Liver (tissue), 3 donors: ENCODE data around the gene IL1RAP.

Experiments used
- CTCF ChIP-seq: fragments of 150-350 bp; IDR thresholded peaks from 2 replicates; pipeline ENCODE4 v1.5.1; 2017; ENCODE audit warnings: improper control_type of control experiment, low read depth, low read length; ENCODE audit not compliant: missing input control
- JUND ChIP-seq, 2 donors: IDR thresholded peaks; 2 replicates each; pipeline ENCODE4 v1.6.1; 2016; ENCODE audit warnings: antibody characterized with exemption in 2 of 2
- REST ChIP-seq: IDR thresholded peaks from 2 replicates; pipeline ENCODE4 v1.6.1; 2016; ENCODE audit warnings: antibody characterized with exemption, mild to moderate bottlenecking
- RXRA ChIP-seq, 2 donors: IDR thresholded peaks; 2 replicates each; pipeline ENCODE4 v1.6.1; 2017 to 2018; ENCODE audit warnings: antibody characterized with exemption in 2 of 2, mild to moderate bottlenecking in 1 of 2
- donor health status: healthy.
- donor health status: healthy.

- TF ChIP-seq CTCF (no peak), JUND (IDR thresholded peaks at IDR 0.05) (no peak), REST (no peak), RXRA (IDR thresholded peaks at IDR 0.05) (no peak)
Measured at GRCh38 chr3:190562866-190563510, 49.1 kb downstream of the IL1RAP start.
